A673 (cell line): ENCODE results near the gene NFATC2.

Experiments used
- EZH2 ChIP-seq: fragments of 200-600 bp; sonication (generic); IDR thresholded peaks from 2 replicates; pipeline ENCODE4 v1.6.1; 2017; ENCODE audit warnings: borderline replicate concordance, low read depth, mild to moderate bottlenecking, mixed read lengths, antibody characterized with exemption, low read length; ENCODE audit not compliant: poor library complexity, severe bottlenecking
- TF ChIP-seq, protein P1 (sequence below): fragments of 300-800, 200-600 bp; sonication (generic); conservative IDR thresholded peaks from 2 replicates; pipeline ENCODE4 v1.5.1; 2017; ENCODE audit warnings: low read depth, mild to moderate bottlenecking, antibody characterized with exemption, low read length, moderate library complexity, mixed read lengths

GRCh38 chr20:51420805-51421204, 121.7 kb downstream of the NFATC2 start:
- TF ChIP-seq, protein P1, sequence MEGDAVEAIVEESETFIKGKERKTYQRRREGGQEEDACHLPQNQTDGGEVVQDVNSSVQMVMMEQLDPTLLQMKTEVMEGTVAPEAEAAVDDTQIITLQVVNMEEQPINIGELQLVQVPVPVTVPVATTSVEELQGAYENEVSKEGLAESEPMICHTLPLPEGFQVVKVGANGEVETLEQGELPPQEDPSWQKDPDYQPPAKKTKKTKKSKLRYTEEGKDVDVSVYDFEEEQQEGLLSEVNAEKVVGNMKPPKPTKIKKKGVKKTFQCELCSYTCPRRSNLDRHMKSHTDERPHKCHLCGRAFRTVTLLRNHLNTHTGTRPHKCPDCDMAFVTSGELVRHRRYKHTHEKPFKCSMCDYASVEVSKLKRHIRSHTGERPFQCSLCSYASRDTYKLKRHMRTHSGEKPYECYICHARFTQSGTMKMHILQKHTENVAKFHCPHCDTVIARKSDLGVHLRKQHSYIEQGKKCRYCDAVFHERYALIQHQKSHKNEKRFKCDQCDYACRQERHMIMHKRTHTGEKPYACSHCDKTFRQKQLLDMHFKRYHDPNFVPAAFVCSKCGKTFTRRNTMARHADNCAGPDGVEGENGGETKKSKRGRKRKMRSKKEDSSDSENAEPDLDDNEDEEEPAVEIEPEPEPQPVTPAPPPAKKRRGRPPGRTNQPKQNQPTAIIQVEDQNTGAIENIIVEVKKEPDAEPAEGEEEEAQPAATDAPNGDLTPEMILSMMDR: no peak
- no peak for TF ChIP-seq EZH2
